Fibroblast of pulmonary artery (primary cell): ENCODE measurements around the gene FAR2.

ENCODE experiments used
- DNase-seq: peaks from one replicate; pipeline ENCODE4 v3.0.0-alpha.2; 2010; ENCODE audit warnings: low read depth
- H3K4me3 ChIP-seq: replicated peaks from 2 replicates; pipeline ENCODE4 v1.5.1; 2011; ENCODE audit warnings: low read depth, mild to moderate bottlenecking, control low read depth, low read length, moderate library complexity
- TF ChIP-seq, protein P1 (sequence below): IDR thresholded peaks from 2 replicates; pipeline ENCODE4 v1.5.1; 2011; ENCODE audit warnings: mild to moderate bottlenecking, control low read depth, low read length, inconsistent platforms; ENCODE audit errors: missing control alignments

The FAR2 gene

GRCh38 chr12:29226616-29227015 is 77.5 kb downstream of the FAR2 start:
- peak; percentile 27 for DNase-seq
- TF ChIP-seq, protein P1, sequence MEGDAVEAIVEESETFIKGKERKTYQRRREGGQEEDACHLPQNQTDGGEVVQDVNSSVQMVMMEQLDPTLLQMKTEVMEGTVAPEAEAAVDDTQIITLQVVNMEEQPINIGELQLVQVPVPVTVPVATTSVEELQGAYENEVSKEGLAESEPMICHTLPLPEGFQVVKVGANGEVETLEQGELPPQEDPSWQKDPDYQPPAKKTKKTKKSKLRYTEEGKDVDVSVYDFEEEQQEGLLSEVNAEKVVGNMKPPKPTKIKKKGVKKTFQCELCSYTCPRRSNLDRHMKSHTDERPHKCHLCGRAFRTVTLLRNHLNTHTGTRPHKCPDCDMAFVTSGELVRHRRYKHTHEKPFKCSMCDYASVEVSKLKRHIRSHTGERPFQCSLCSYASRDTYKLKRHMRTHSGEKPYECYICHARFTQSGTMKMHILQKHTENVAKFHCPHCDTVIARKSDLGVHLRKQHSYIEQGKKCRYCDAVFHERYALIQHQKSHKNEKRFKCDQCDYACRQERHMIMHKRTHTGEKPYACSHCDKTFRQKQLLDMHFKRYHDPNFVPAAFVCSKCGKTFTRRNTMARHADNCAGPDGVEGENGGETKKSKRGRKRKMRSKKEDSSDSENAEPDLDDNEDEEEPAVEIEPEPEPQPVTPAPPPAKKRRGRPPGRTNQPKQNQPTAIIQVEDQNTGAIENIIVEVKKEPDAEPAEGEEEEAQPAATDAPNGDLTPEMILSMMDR: no peak
- no peak overlapping the region for H3K4me3 ChIP-seq

DNA sequence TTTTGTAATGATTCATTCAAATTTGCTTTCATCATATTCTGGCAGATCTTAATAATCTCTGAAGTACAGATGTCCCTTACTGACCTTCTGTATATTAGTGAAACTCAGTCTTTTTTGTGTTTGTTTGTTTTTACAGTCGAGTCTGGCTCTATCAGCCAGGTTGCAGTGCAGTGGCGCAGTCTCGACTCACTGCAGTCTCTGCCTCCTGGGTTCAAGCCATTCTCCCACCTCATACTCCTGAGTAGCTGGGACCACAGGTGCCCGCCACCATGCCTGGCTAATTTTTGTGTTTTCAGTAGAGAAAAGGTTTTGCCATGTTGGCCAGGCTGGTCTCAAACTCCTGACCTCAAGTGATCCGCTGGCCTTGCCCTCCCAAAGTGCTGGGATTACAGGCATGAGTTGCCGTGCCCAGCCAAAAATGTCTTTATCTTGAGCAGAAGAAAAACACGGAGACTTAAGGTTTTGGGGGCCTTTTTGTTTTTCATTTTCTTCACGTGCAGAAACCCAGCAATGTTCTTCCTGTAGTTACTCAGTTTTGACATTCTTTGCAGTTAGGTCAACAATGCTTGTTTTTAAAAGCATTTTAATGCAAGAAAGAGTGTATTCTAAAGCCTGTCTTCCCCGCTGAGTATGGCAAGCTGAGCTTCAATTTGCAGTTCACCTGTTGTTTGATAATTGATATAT is 79.5 kb downstream of the FAR2 start:
- DNase-seq: no peak
- H3K4me3 ChIP-seq: no peak overlapping the region
- TF ChIP-seq, protein P1: no peak

GRCh38 chr12:29229158-29229505 is 80.1 kb downstream of the FAR2 start:
- H3K4me3 ChIP-seq: no peak overlapping the region
- TF ChIP-seq, protein P1: no peak
- no peak for DNase-seq

DNA sequence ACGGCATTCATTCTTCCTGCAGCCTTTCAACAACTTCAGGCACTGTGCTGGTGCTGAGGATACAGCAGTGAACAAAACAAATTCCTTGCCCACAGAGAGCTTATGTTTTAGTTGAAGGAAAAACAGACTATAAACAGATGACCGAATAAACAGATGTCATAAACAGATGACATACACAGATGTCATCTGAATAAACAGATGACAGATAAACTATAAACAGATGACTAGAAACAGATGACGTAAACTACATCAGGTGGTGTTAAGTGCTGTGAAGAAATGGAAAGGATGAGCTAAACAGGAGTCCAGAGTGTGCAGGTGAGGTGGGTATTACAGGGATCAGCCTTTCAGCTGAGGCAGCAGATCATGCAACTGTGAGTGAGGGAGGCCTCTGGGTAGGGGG is 80.9 kb downstream of the FAR2 start:
- H3K4me3 ChIP-seq: no peak overlapping the region
- no peak for DNase-seq
- TF ChIP-seq, protein P1: no peak

GRCh38 chr12:29230800-29231560 is 81.9 kb downstream of the FAR2 start:
- DNase-seq: no peak
- TF ChIP-seq, protein P1: no peak
- no peak overlapping the region for H3K4me3 ChIP-seq

DNA sequence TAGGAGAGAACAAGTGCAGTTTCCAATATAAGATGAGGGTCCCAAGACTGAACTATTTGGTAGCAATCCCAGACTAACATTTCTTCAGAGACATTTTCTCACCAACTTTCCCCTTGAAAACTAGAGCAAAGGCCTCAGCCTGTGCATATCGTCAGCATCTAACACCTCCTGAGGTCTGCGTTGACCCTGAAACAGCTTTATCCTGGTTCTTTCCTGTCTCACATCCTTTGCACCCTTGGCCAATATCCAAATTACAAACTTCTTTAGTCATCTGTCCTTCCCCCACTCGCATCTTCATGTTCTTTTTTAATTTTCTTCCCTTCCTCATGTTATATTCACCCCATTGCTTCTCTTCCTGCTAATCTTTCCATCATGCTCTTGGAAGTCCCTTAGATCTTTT is 83.0 kb downstream of the FAR2 start:
- TF ChIP-seq, protein P1: no peak
- H3K4me3 ChIP-seq: no peak overlapping the region
- no peak for DNase-seq
